HG03095 (cell line): ENCODE results near the gene SNX15.

Experiments used
- ATAC-seq: cut with Tn5 transposase; IDR thresholded peaks from one replicate; pipeline ENCODE4 v1.9.1; 2021; ENCODE audit warnings: moderate library complexity; ENCODE audit not compliant: unreplicated experiment

SNX15 gene

GRCh38 chr11:65055538-65055937 is 28.3 kb downstream of the SNX15 start:
- ATAC-seq: no peak

GRCh38 chr11:65056999-65057398 is 29.8 kb downstream of the SNX15 start:
- ATAC-seq: no peak

GRCh38 chr11:65057526-65057925 is 30.3 kb downstream of the SNX15 start:
- ATAC-seq: no peak

GRCh38 chr11:65058012-65058411 is 30.8 kb downstream of the SNX15 start:
- ATAC-seq: no peak

- no peak for ATAC-seq
Observed at GRCh38 chr11:65058419-65059054, 31.3 kb downstream of the SNX15 start, which contains the start of gene NAALADL1. Gene NAALADL1 (minus strand): TSS chr11:65058553. CDS start chr11:65058521, 32 bp downstream.

GRCh38 chr11:65059523-65059922 is 32.3 kb downstream of the SNX15 start:
- ATAC-seq: no peak

GRCh38 chr11:65059959-65060824 is 33.0 kb downstream of the SNX15 start:
- no peak for ATAC-seq

- no peak for ATAC-seq
Observed at GRCh38 chr11:65060913-65061408, 33.7 kb downstream of the SNX15 start.

- ATAC-seq: no peak
Observed at GRCh38 chr11:65063532-65063931, 36.3 kb downstream of the SNX15 start.

- ATAC-seq: no peak
Observed at GRCh38 chr11:65064847-65065240, 37.6 kb downstream of the SNX15 start.

GRCh38 chr11:65065851-65066250 is 38.6 kb downstream of the SNX15 start:
- no peak for ATAC-seq

- no peak for ATAC-seq
Observed at GRCh38 chr11:65066315-65066714, 39.1 kb downstream of the SNX15 start.

- no peak for ATAC-seq
Observed at GRCh38 chr11:65066805-65067291, 39.6 kb downstream of the SNX15 start.

- no peak for ATAC-seq
Observed at GRCh38 chr11:65067446-65067845, 40.2 kb downstream of the SNX15 start.

- no peak for ATAC-seq
Observed at GRCh38 chr11:65069217-65069616, 42.0 kb downstream of the SNX15 start.

GRCh38 chr11:65071907-65072630 is 44.8 kb downstream of the SNX15 start:
- ATAC-seq: no peak

- no peak for ATAC-seq
Observed at GRCh38 chr11:65072631-65072966, 45.4 kb downstream of the SNX15 start.

GRCh38 chr11:65077451-65077850 is 50.2 kb downstream of the SNX15 start:
- ATAC-seq: no peak

GRCh38 chr11:65078151-65078550 is 50.9 kb downstream of the SNX15 start:
- ATAC-seq: no peak

- no peak for ATAC-seq
Observed at GRCh38 chr11:65078786-65079342, 51.6 kb downstream of the SNX15 start.
